ENCODE results near the gene TSEN54.

- no peak for TF ChIP-seq POLR2A (IDR thresholded peaks at IDR 0.05)
- no peak for TF ChIP-seq CTCF (IDR thresholded peaks at IDR 0.05)
These were observed 22.7 kb upstream of the TSEN54 start for GRCh38 chr17:75493476-75494129.
